K562 (cell line): ENCODE results near the gene CCDC141. TPM values are rescaled to one million over a fixed set of nuclear protein-coding genes. Genes with fewer than 3 reads are reported as not detected.

Experiments used
- DACH1 ChIP-seq: fragments of 450-650 bp; IDR thresholded peaks from 2 replicates; pipeline ENCODE4 v1.6.1; 2018; ENCODE audit not compliant: partially characterized antibody
- HDGF ChIP-seq: fragments of 450-650 bp; IDR thresholded peaks from 2 replicates; pipeline ENCODE4 v1.6.1; 2016
- PRPF4 ChIP-seq: fragments of 200-400 bp; formaldehyde crosslinking; IDR thresholded peaks from one replicate; pipeline ENCODE4 v1.6.1; 2017; ENCODE audit warnings: low read length, low read depth, mild to moderate bottlenecking; ENCODE audit not compliant: insufficient read depth, poor library complexity, severe bottlenecking
- TEAD4 ChIP-seq, 2 experiments: sonication (generic) in 1 of 2; formaldehyde crosslinking in 1 of 2; IDR thresholded peaks; 2 replicates each; pipeline versions ENCODE4 v1.6.1 to v1.8.0; 2012 to 2022; ENCODE audit warnings: borderline replicate concordance in 1 of 2, inconsistent platforms in 1 of 2, low read length in 1 of 2, mild to moderate bottlenecking in 1 of 2, missing genetic modification reagents in 1 of 2
- THRAP3 ChIP-seq: fragments of 450-650 bp; IDR thresholded peaks from 2 replicates; pipeline ENCODE4 v1.6.1; 2016; ENCODE audit warnings: mild to moderate bottlenecking, inconsistent platforms, borderline replicate concordance
- U2AF2 ChIP-seq: fragments of 200-400 bp; formaldehyde crosslinking; optimal IDR thresholded peaks from 2 replicates; pipeline ENCODE3; 2017; ENCODE audit warnings: low read depth, mild to moderate bottlenecking, low read length
- polyA plus RNA-seq, 8 experiments: library from polyadenylated mRNA; depleted of rRNA in 4 of 8; stranded (reverse) in 5 of 8; unstranded in 3 of 8; fragments of >200 nt; fragmentation: Nextera tagmentation in 2 of 8; fragmentation: Illumina TruSeq in 1 of 8; extraction: Ambion mirVana in 2 of 8; extraction: Trizol in 1 of 8; gene quantifications; 2 replicates each; pipeline versions ENCODE4 v1.2.1 to v1.2.3, GENCODE V29; 2011 to 2014; ENCODE audit warnings: inconsistent platforms in 1 of 8, missing spikeins in 1 of 8
- total RNA-seq, 7 experiments: library from RNA; depleted of rRNA in 6 of 7; stranded (reverse); fragments of >200 nt in 6 of 7; fragmentation: Illumina TruSeq in 2 of 7; extraction: Trizol in 2 of 7; gene quantifications; 2 replicates each; pipeline versions ENCODE4 v1.2.1 to v1.2.3, GENCODE V29; 2011 to 2021; ENCODE audit warnings: low replicate concordance in 1 of 7
- TF ChIP-seq, protein P1 (sequence below): fragments of 200-600 bp; sonication (generic); IDR thresholded peaks from one replicate; pipeline ENCODE4 v1.6.1; 2012; ENCODE audit warnings: mild to moderate bottlenecking, low read depth, low read length, inconsistent platforms

CCDC141 gene
- total and polyA plus RNA-seq, 9 of the 15 experiments (the other 6 are each of a cell fraction or from before 2014, with no cell fraction given) = 0.09 TPM; not detected in 8

DNA sequence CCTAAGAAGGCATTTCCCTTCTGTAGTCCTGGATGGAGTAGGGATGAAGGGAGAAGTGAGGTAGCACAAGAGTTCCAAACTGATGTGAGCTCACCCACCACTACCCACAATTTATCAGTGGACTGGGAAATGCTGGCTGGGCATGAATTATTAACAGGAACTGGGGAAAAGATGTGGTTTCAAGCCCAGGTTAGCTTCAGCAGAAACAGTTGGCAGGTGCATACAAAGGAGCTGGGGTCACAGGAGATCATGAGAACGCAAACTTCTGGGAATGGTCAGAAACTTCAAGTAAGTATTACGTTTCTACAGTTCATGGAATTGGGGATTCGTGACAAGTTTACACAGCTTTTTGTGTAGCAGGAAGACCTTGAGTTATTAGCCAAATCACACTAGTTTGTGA is 5.4 kb downstream of the CCDC141 start (continued):
- TF ChIP-seq, protein P1, sequence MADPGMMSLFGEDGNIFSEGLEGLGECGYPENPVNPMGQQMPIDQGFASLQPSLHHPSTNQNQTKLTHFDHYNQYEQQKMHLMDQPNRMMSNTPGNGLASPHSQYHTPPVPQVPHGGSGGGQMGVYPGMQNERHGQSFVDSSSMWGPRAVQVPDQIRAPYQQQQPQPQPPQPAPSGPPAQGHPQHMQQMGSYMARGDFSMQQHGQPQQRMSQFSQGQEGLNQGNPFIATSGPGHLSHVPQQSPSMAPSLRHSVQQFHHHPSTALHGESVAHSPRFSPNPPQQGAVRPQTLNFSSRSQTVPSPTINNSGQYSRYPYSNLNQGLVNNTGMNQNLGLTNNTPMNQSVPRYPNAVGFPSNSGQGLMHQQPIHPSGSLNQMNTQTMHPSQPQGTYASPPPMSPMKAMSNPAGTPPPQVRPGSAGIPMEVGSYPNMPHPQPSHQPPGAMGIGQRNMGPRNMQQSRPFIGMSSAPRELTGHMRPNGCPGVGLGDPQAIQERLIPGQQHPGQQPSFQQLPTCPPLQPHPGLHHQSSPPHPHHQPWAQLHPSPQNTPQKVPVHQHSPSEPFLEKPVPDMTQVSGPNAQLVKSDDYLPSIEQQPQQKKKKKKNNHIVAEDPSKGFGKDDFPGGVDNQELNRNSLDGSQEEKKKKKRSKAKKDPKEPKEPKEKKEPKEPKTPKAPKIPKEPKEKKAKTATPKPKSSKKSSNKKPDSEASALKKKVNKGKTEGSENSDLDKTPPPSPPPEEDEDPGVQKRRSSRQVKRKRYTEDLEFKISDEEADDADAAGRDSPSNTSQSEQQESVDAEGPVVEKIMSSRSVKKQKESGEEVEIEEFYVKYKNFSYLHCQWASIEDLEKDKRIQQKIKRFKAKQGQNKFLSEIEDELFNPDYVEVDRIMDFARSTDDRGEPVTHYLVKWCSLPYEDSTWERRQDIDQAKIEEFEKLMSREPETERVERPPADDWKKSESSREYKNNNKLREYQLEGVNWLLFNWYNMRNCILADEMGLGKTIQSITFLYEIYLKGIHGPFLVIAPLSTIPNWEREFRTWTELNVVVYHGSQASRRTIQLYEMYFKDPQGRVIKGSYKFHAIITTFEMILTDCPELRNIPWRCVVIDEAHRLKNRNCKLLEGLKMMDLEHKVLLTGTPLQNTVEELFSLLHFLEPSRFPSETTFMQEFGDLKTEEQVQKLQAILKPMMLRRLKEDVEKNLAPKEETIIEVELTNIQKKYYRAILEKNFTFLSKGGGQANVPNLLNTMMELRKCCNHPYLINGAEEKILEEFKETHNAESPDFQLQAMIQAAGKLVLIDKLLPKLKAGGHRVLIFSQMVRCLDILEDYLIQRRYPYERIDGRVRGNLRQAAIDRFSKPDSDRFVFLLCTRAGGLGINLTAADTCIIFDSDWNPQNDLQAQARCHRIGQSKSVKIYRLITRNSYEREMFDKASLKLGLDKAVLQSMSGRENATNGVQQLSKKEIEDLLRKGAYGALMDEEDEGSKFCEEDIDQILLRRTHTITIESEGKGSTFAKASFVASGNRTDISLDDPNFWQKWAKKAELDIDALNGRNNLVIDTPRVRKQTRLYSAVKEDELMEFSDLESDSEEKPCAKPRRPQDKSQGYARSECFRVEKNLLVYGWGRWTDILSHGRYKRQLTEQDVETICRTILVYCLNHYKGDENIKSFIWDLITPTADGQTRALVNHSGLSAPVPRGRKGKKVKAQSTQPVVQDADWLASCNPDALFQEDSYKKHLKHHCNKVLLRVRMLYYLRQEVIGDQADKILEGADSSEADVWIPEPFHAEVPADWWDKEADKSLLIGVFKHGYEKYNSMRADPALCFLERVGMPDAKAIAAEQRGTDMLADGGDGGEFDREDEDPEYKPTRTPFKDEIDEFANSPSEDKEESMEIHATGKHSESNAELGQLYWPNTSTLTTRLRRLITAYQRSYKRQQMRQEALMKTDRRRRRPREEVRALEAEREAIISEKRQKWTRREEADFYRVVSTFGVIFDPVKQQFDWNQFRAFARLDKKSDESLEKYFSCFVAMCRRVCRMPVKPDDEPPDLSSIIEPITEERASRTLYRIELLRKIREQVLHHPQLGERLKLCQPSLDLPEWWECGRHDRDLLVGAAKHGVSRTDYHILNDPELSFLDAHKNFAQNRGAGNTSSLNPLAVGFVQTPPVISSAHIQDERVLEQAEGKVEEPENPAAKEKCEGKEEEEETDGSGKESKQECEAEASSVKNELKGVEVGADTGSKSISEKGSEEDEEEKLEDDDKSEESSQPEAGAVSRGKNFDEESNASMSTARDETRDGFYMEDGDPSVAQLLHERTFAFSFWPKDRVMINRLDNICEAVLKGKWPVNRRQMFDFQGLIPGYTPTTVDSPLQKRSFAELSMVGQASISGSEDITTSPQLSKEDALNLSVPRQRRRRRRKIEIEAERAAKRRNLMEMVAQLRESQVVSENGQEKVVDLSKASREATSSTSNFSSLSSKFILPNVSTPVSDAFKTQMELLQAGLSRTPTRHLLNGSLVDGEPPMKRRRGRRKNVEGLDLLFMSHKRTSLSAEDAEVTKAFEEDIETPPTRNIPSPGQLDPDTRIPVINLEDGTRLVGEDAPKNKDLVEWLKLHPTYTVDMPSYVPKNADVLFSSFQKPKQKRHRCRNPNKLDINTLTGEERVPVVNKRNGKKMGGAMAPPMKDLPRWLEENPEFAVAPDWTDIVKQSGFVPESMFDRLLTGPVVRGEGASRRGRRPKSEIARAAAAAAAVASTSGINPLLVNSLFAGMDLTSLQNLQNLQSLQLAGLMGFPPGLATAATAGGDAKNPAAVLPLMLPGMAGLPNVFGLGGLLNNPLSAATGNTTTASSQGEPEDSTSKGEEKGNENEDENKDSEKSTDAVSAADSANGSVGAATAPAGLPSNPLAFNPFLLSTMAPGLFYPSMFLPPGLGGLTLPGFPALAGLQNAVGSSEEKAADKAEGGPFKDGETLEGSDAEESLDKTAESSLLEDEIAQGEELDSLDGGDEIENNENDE = no peak
- TF ChIP-seq HDGF (no peak), PRPF4 (no peak), TEAD4 (IDR thresholded peaks at IDR 0.05; ENCODE audit: low read length) (no peak), TEAD4 (CRISPR knock-in tag; IDR thresholded peaks at IDR 0.05; ENCODE audit: borderline replicate concordance) (no peak), THRAP3 (no peak), DACH1 (no peak), U2AF2 (no peak)
